LHCN-M2 (cell line): ENCODE results near the gene B4GALNT2. TPM values are rescaled to one million over a fixed set of nuclear protein-coding genes. Genes with fewer than 3 reads are reported as not detected.
A peak's percentile ranks its signal among the peaks of the same experiment; 100 is the strongest.
"Not testable (repeated sequence)": the region's sequence is repeated elsewhere in the genome, so short reads cannot be mapped to it uniquely, and the experiment has no call there.

Experiments
- DNase-seq: peaks from one replicate; pipeline ENCODE4 v3.0.0-alpha.2; 2012; ENCODE audit warnings: low read depth
- total RNA-seq: library from RNA; depleted of rRNA; stranded (reverse); fragments of >200 nt; gene quantifications from 2 replicates; pipeline ENCODE4 v1.2.3, GENCODE V29; 2014

B4GALNT2 gene
- total RNA-seq, 1 experiment from 2014 or later: not detected

GRCh38 chr17:49121696-49122292, 10.8 kb upstream of the B4GALNT2 start:
- no peak for DNase-seq

GRCh38 chr17:49122566-49122965, 10.0 kb upstream of the B4GALNT2 start:
- DNase-seq: no peak

GRCh38 chr17:49123061-49123460, 9.5 kb upstream of the B4GALNT2 start:
- DNase-seq: no peak

- no peak for DNase-seq
Measured at GRCh38 chr17:49125449-49125848, 7.1 kb upstream of the B4GALNT2 start.

DNA sequence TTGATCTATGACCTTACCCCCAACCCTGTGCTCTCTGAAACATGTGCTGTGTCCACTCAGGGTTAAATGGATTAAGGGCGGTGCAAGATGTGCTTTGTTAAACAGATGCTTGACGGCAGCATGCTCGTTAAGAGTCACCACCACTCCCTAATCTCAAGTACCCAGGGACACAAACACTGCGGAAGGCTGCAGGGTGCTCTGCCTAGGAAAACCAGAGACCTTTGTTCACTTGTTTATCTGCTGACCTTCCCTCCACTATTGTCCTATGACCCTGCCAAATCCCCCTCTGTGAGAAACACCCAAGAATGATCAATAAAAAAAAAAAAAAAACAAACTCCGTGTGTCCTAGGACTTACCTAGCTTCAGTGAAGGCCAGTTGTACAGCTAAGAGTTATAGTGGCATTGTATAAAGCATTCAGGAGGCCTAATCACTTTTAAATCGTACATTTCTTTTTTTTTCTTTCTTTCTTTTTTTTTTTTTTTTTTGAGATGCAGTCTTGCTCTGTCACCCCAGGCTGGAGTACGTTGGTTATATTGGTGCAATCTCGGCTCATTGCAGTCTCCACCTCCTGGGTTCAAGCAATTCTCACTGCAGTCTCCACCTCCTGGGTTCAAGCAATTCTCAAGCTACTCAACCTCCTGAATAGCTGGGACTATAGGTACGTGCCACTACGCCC, 6.2 kb upstream of the B4GALNT2 start:
- DNase-seq: not testable (repeated sequence)

DNA sequence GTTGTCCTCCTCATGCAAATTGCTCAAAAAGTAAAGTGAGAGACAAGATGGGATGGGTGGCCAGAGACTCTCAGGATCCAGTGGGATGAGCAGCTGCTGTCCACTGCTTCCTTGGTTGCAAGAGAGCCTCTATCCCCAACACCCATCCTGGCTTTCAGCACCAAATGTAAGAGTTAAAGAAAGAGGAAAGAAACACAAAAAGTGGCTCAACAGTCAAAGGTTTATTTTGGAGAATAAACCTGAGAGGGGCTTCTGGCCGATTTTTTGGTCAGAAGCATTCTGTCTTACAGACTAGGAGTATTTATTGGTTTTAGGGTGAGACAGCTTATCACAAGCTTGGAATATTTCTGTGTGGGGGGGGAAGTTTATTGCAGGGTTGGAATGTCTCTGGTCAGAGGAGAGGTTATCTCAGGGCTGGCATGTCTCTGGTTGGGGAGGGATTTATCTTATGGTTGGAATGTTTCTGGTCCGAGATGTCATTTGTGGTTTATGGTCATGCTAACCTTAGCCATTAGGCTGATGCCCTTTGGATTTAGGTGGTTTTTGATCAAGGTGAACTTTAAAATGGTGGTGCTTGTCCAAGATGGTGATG, 3.1 kb upstream of the B4GALNT2 start:
- not testable (repeated sequence) for DNase-seq

GRCh38 chr17:49130891-49131290, 1.7 kb upstream of the B4GALNT2 start:
- DNase-seq: no peak

DNA sequence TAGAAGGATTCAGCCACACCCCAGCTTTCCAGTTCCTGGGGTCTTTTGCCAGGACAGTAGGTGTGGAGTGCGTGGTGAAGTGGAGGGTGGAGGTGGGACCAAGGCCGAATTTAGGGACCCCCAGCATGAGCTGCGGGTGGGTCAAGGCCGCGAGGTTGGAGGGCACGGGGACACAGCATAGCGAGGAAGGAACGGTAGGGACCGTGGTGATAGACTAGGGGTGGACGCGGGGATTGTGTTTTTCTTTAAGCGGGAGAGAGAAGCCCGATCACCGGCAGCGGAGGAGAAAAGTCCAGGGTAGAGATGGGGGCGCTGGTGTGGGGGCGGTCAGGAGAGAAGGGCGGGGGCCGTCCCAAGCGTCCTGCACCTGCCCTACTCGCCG, 261 bp upstream of the B4GALNT2 start:
- DNase-seq: no peak

DNA sequence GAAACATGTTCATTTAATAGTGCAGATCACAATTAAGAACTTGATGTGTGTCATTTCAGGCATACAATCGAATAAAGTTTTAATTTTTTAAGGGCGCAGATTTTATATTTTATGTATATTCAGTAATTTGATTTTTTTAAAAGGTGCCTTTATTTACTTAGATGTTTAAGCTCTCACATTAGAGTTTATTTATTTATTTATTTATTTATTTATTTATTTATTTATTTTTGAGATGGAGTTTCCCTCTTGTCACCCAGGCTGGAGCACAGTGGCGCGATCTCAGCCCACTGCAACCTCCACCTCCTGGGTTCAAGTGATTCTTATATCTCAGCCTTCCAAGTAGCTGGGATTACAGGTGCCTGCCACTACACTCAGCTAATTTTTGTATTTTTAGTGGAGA, 3.8 kb downstream of the B4GALNT2 start:
- no peak for DNase-seq

GRCh38 chr17:49145654-49146053, 13.1 kb downstream of the B4GALNT2 start:
- not testable (repeated sequence) for DNase-seq

DNA sequence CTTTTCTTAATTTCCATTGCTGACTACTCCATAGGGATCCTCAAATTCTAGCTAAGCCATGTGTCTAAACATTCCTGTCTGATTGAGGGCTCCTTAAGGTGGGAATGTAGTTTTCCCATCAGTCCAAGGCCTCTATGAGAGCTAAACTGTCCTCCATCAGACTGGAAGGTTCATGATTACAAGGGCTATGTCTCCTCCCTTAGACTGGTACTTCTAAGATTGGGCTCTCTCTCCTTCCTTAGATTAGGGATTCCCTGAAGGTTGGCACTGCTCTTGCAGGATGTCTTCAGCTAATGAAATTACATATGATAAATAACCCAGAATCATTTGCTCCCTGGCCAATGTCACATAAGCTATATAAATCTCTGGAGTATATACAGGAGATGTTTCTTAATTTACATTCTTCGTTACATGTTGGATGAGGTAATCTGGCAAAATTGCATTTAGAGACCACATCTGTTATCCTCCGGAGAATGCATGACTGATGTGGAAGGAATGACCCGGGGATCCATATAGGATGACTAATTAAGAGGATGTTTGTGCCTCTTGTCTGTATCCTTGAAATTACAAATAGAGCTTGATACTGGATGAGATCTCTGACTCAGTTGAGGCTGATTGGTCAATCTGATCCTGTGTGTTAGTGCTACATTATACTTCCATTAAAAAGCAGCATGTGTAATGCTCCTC, 14.2 kb downstream of the B4GALNT2 start:
- peak; percentile 98 for DNase-seq

- peak; percentile 18 for DNase-seq
Measured at GRCh38 chr17:49148171-49148570, 15.6 kb downstream of the B4GALNT2 start.

DNA sequence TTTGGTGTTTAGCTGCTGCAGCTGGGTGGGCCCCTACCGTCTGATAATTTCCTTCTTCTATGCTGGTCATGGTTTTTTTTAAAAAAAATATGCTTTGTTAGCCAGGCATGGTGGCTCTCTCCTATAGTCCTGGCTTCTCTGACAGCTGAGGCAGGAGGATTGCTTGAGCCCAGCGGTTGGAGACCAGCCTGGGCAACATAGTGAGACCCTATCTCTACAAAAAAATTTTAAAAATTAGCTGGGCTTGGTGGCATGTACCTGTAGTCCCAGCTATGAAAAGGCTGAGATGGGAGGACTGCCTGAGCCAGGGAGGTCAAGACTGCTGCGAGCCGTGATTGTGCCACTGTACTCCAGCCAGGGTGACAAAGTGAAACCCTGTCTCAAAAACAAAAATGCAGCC, 19.4 kb downstream of the B4GALNT2 start:
- DNase-seq: no peak

- no peak for DNase-seq
Measured at GRCh38 chr17:49156256-49156655, 23.7 kb downstream of the B4GALNT2 start.

- DNase-seq: no peak
Measured at GRCh38 chr17:49157784-49158183, 25.2 kb downstream of the B4GALNT2 start.

GRCh38 chr17:49162866-49163265, 30.3 kb downstream of the B4GALNT2 start:
- DNase-seq: no peak

GRCh38 chr17:49165143-49165542, 32.6 kb downstream of the B4GALNT2 start:
- DNase-seq: no peak

- no peak for DNase-seq
Measured at GRCh38 chr17:49168706-49169105, 36.1 kb downstream of the B4GALNT2 start.

DNA sequence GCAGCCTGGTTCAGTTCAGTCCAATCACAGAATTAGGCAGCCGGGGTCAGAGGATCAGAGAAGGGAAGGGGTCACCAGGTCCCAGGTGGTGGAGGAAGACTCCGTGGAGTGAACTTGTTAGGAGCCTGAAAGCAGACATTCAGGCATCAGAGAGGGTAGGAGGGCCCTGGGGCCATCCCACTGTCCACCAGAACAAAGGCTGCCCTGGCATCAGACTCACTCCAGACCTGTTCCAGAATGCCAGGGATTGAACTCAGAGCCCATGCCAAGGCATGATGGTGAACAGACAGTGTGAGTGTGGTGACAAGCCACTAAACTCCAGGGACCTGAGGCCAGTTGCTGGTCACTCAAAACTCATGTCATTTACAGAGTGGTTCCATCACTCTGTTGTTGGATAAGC, 37.6 kb downstream of the B4GALNT2 start:
- DNase-seq: no peak

- DNase-seq: not testable (repeated sequence)
Measured at GRCh38 chr17:49170711-49171110, 38.1 kb downstream of the B4GALNT2 start.

GRCh38 chr17:49175978-49176377, 43.4 kb downstream of the B4GALNT2 start:
- DNase-seq: not testable (repeated sequence)

- DNase-seq: peak; percentile 49
Measured at GRCh38 chr17:49180303-49180702, 47.7 kb downstream of the B4GALNT2 start.
